Measurements from ENCODE around the gene RARRES2.
"Not testable (repeated sequence)": the region's sequence is repeated elsewhere in the genome, so short reads cannot be mapped to it uniquely, and the experiment has no call there.

Gene RARRES2

GRCh38 chr7:150341263-150342120, at the start of gene RARRES2:
TSS of gene RARRES2 (minus strand) at chr7:150341629. CDS start at chr7:150340609, 1,020 bp downstream.
- DNase-seq (ENCODE audit: low read depth), result peak; percentile 27

GRCh38 chr7:150390205-150390604, 48.8 kb upstream of the RARRES2 start:
- DNase-seq (ENCODE audit: low read depth), result no peak

- DNase-seq (ENCODE audit: low read depth), result no peak
Measured at GRCh38 chr7:150389532-150389816, 48.0 kb upstream of the RARRES2 start.

GRCh38 chr7:150388709-150389531, 47.5 kb upstream of the RARRES2 start:
- peak; percentile 73 for DNase-seq (ENCODE audit: low read depth)

GRCh38 chr7:150388306-150388705, 46.9 kb upstream of the RARRES2 start:
- DNase-seq (ENCODE audit: low read depth), result no peak

GRCh38 chr7:150385884-150386283, 44.5 kb upstream of the RARRES2 start:
- not testable (repeated sequence) for DNase-seq (ENCODE audit: low read depth)

GRCh38 chr7:150385302-150385723, 43.9 kb upstream of the RARRES2 start:
- no peak for DNase-seq (ENCODE audit: low read depth)

- DNase-seq (ENCODE audit: low read depth), result no peak
Measured at GRCh38 chr7:150384406-150385301, 43.2 kb upstream of the RARRES2 start.

- peak; percentile 27 for DNase-seq (ENCODE audit: low read depth)
Measured at GRCh38 chr7:150383710-150384397, 42.4 kb upstream of the RARRES2 start.

- no peak for DNase-seq (ENCODE audit: low read depth)
Measured at GRCh38 chr7:150382844-150383225, 41.4 kb upstream of the RARRES2 start.

GRCh38 chr7:150382123-150382843, 40.9 kb upstream of the RARRES2 start:
- no peak for DNase-seq (ENCODE audit: low read depth)

- DNase-seq (ENCODE audit: low read depth), result no peak
Measured at GRCh38 chr7:150381785-150382122, 40.3 kb upstream of the RARRES2 start.

GRCh38 chr7:150381096-150381495, 39.7 kb upstream of the RARRES2 start:
- DNase-seq (ENCODE audit: low read depth), result no peak

GRCh38 chr7:150380463-150380862, 39.0 kb upstream of the RARRES2 start:
- no peak for DNase-seq (ENCODE audit: low read depth)

GRCh38 chr7:150379441-150380379, 38.3 kb upstream of the RARRES2 start:
- no peak for DNase-seq (ENCODE audit: low read depth)

- DNase-seq (ENCODE audit: low read depth), result peak; percentile 88
Measured at GRCh38 chr7:150378853-150379440, 37.5 kb upstream of the RARRES2 start, which contains the start of gene ZNF775. TSS of gene ZNF775 (plus strand) at chr7:150379330. CDS start at chr7:150388471, 9,141 bp downstream.

GRCh38 chr7:150378115-150378852, 36.9 kb upstream of the RARRES2 start:
- DNase-seq (ENCODE audit: low read depth), result peak; percentile 76

GRCh38 chr7:150377635-150378034, 36.2 kb upstream of the RARRES2 start:
- DNase-seq (ENCODE audit: low read depth), result no peak

- no peak for DNase-seq (ENCODE audit: low read depth)
Measured at GRCh38 chr7:150377196-150377595, 35.8 kb upstream of the RARRES2 start.
